HCT116 (cell line): Measurements from ENCODE around the gene MRPL39. TPM values are rescaled to one million over a fixed set of nuclear protein-coding genes. Genes with fewer than 3 reads are reported as not detected.

Source experiments
- ATAC-seq: fragments of 200-7000 bp; cut with Tn5 transposase; 2 replicates; pipeline ENCODE4 v1.9.1; 2020; ENCODE audit warnings: mild to moderate bottlenecking, moderate library complexity
- BruUV-seq: library from RNA; stranded (reverse); fragments of 400-500 nt; replicated peaks from 2 replicates; lab custom pipeline; 2021; lab: Mats Ljungman, UMichigan
- CTCF ChIA-PET: fragments of 300-600 bp; sonication (Branson Sonifier 250); formaldehyde crosslinking; loops from one replicate; lab custom pipeline; 2021; ENCODE audit warnings: antibody characterized with exemption; lab: Charles Lee
- POLR2A ChIA-PET: fragments of 300-600, 350-600 bp; sonication (Branson Sonifier 250); formaldehyde crosslinking; loops from one replicate; lab custom pipeline; 2021; ENCODE audit warnings: antibody characterized with exemption; lab: Charles Lee
- RAD21 ChIA-PET, 2 experiments: fragments of 300-600 bp; sonication (Branson Sonifier 250); formaldehyde crosslinking; loops; one replicate each; lab custom pipeline; 2023; ENCODE audit warnings: low total read pairs in 2 of 2; ENCODE audit not compliant: uncharacterized antibody in 2 of 2, unreplicated experiment in 2 of 2, low non-redundant PET in 1 of 2; lab: Charles Lee
- DNase-seq: peaks from one replicate; pipeline ENCODE4 v3.0.0-alpha.2; 2010; ENCODE audit warnings: low read depth, low spot score
- H2AFZ ChIP-seq: fragments of 200-600 bp; shearing (Covaris generic), sonication (generic); 2 replicates; pipeline ENCODE4 v1.6.1; 2017; ENCODE audit warnings: low read depth, mixed run types, mixed read lengths, antibody characterized with exemption, low read length; ENCODE audit not compliant: poor library complexity, severe bottlenecking
- H3K27ac ChIP-seq: 2 replicates; pipeline ENCODE4 v1.5.1; 2012; ENCODE audit warnings: low read depth, low read length
- H3K27me3 ChIP-seq: fragments of 200-600 bp; sonication (generic); 2 replicates; pipeline ENCODE4 v1.6.1; 2016; ENCODE audit warnings: mixed run types, low read length, mixed read lengths; ENCODE audit not compliant: insufficient read depth
- H3K36me3 ChIP-seq, 2 experiments: fragments of 200-500 bp in 1 of 2; fragments of 200-600 bp in 1 of 2; sonication (Bioruptor generic) in 1 of 2; sonication (generic) in 1 of 2; 2 replicates each; pipeline versions ENCODE4 v1.5.1 to v1.6.1; 2014 to 2016; ENCODE audit warnings: low read length in 2 of 2, inconsistent platforms in 1 of 2, mixed read lengths in 1 of 2, mixed run types in 1 of 2; ENCODE audit not compliant: insufficient read depth in 2 of 2, control insufficient read depth in 1 of 2
- H3K4me1 ChIP-seq, 2 experiments: fragments of 200-600 bp in 1 of 2; sonication (generic) in 1 of 2; 2 replicates each; pipeline versions ENCODE4 v1.5.1 to v1.6.1; 2012 to 2017; ENCODE audit warnings: low read length in 2 of 2, inconsistent platforms in 1 of 2, mild to moderate bottlenecking in 1 of 2, mixed read lengths in 1 of 2, mixed run types in 1 of 2, moderate library complexity in 1 of 2; ENCODE audit not compliant: insufficient read depth in 2 of 2, control insufficient read depth in 1 of 2
- H3K4me2 ChIP-seq: fragments of 200-600 bp; sonication (generic); 2 replicates; pipeline ENCODE4 v1.6.1; 2017; ENCODE audit warnings: mixed run types, low read length, mixed read lengths
- H3K4me3 ChIP-seq, 2 experiments: fragments of 200-600 bp in 1 of 2; sonication (generic) in 1 of 2; replicated peaks in 1 of 2; 2 replicates each; pipeline ENCODE4 v1.5.1; 2011 to 2016; ENCODE audit warnings: low read length in 2 of 2, control low read depth in 1 of 2, low read depth in 1 of 2, mild to moderate bottlenecking in 1 of 2, mixed read lengths in 1 of 2, mixed run types in 1 of 2
- H3K79me2 ChIP-seq: fragments of 200-600 bp; sonication (generic); 2 replicates; pipeline ENCODE4 v1.6.1; 2017; ENCODE audit warnings: mild to moderate bottlenecking, mixed run types, low read length, moderate library complexity, mixed read lengths; ENCODE audit not compliant: insufficient read depth
- H3K9ac ChIP-seq: fragments of 200-600 bp; sonication (generic); 2 replicates; pipeline ENCODE4 v1.6.1; 2016; ENCODE audit warnings: low read length, mixed read lengths
- H3K9me2 ChIP-seq: fragments of 200-600 bp; sonication (generic), shearing (Covaris generic); 2 replicates; pipeline ENCODE4 v1.6.1; 2017; ENCODE audit warnings: mixed run types, mild to moderate bottlenecking, moderate library complexity; ENCODE audit not compliant: insufficient read depth
- H3K9me3 ChIP-seq, 2 experiments: fragments of 200-500 bp in 1 of 2; fragments of 200-600 bp in 1 of 2; sonication (Bioruptor generic) in 1 of 2; sonication (generic) in 1 of 2; 2 replicates each; pipeline ENCODE4 v1.6.1; 2014 to 2017; ENCODE audit warnings: low read length in 2 of 2, mixed read lengths in 2 of 2, inconsistent platforms in 1 of 2, low read depth in 1 of 2, mild to moderate bottlenecking in 1 of 2, mixed run types in 1 of 2, moderate library complexity in 1 of 2; ENCODE audit not compliant: control insufficient read depth in 1 of 2, insufficient read depth in 1 of 2
- H4K20me1 ChIP-seq: fragments of 200-600 bp; sonication (generic), shearing (Covaris generic); 2 replicates; pipeline ENCODE4 v1.6.1; 2017; ENCODE audit warnings: mixed run types, mild to moderate bottlenecking, moderate library complexity; ENCODE audit not compliant: insufficient read depth
- CBX3 ChIP-seq: IDR thresholded peaks from 2 replicates; pipeline ENCODE4 v1.6.1; 2012; ENCODE audit warnings: low read depth
- CEBPB ChIP-seq: IDR thresholded peaks from 2 replicates; pipeline ENCODE4 v1.6.1; 2012; ENCODE audit warnings: low read depth
- FOSL1 ChIP-seq: IDR thresholded peaks from 2 replicates; pipeline ENCODE4 v1.6.1; 2012; ENCODE audit warnings: low read depth
- POLR2AphosphoS5 ChIP-seq: IDR thresholded peaks from 2 replicates; pipeline ENCODE4 v1.6.1; 2011; ENCODE audit warnings: mild to moderate bottlenecking, low read depth, low read length, moderate library complexity
- RAD21 ChIP-seq: IDR thresholded peaks from 2 replicates; pipeline ENCODE4 v1.6.1; 2012; ENCODE audit warnings: low read depth, mild to moderate bottlenecking
- YY1 ChIP-seq: IDR thresholded peaks from 2 replicates; pipeline ENCODE4 v1.6.1; 2011; ENCODE audit warnings: low read length, low read depth, moderate library complexity, mild to moderate bottlenecking; ENCODE audit not compliant: insufficient replicate concordance; ENCODE audit errors: extremely low read depth
- ZFX ChIP-seq: fragments of 450-650 bp; IDR thresholded peaks from 2 replicates; pipeline ENCODE4 v1.6.1; 2017
- intact Hi-C: fragments of 100-400 bp; cut with micrococcal nuclease; formaldehyde crosslinking; loops from 2 replicates; pipeline ENCODE4 v1.10.0; 2022
- total RNA-seq: library from RNA; stranded (reverse); gene quantifications from one replicate; pipeline ENCODE4 v1.2.1, GENCODE V29; 2021; ENCODE audit not compliant: unreplicated experiment
- TF ChIP-seq, protein P1 (sequence below), 3 experiments: fragments of 200-600 bp in 1 of 3; sonication (generic) in 1 of 3; IDR thresholded peaks in 2 of 3; conservative IDR thresholded peaks in 1 of 3; 2 replicates each; pipeline ENCODE4 v1.5.1; 2012 to 2017; ENCODE audit warnings: low read depth in 2 of 3, low read length in 2 of 3, antibody characterized with exemption in 1 of 3, borderline replicate concordance in 1 of 3, control low read depth in 1 of 3, mild to moderate bottlenecking in 1 of 3, mixed read lengths in 1 of 3, mixed run types in 1 of 3, moderate library complexity in 1 of 3; ENCODE audit not compliant: insufficient read depth in 1 of 3
- TF ChIP-seq, protein P2 (sequence below): IDR thresholded peaks from 2 replicates; pipeline ENCODE4 v1.6.1; 2012

The MRPL39 gene
- total RNA-seq, 1 experiment from 2014 or later: 41.1 TPM

DNA sequence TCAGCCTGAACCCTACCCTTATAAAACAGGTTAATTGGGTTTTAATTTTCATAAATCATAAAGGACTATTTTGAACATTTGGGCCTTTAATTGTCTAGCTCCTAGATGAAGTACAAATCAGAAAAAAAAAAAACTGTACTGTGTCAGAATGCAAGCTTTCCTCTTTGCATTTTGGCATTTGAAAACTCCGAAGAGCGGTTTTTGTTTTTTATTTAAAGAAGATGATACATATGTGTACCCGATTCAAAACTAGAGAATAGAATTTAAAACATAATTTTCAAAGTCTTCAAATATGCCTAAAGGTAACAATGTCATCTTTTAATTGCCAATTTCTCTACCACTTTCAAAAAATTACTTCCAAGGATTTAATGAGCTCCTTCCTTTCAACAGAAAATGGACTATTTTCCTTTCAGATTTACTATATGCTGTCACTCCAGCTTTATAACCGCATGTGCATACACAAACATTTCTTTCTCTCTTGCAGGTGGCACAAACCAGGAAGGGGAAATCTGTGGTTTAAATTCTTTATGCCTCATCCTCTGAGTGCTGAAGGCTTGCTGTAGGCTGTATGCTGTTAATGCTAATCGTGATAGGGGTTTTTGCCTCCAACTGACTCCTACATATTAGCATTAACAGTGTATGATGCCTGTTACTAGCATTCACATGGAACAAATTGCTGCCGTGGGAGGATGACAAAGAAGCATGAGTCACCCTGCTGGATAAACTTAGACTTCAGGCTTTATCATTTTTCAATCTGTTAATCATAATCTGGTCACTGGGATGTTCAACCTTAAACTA, 33.7 kb downstream of the MRPL39 start:
- DNase-seq (peak; percentile 24), ATAC-seq (peak; percentile 60; the same call in 1 of the 2 replicates)
- Histone ChIP-seq H3K4me2 (peak overlapping the region; percentile 49), H3K4me1 (peaks cover 4 to 10% of the 10 kb centered on the region in 2 experiments; a peak in 3 of 4 replicates), H3K36me3 (no peaks in the 10 kb centered on the region; a peak in 1 of 4 replicates), H2AFZ (no peak overlapping the region), H3K4me3 (no peak overlapping the region), H3K9me2 (no peaks in the 10 kb centered on the region), H3K79me2 (no peaks in the 10 kb centered on the region), H3K27me3 (no peaks in the 10 kb centered on the region), H4K20me1 (no peaks in the 10 kb centered on the region), H3K27ac (no peak overlapping the region), H3K9me3 (no peaks in the 10 kb centered on the region), H3K9ac (no peak overlapping the region)
- ChIA-PET CTCF (interaction anchor here (0.6 kb wide), 1 partner anchor 227 kb away, joined by 3 read pairs; no protein-coding TSS in a partner anchor), RAD21 (no interaction called here), POLR2A (no interaction called here)
- TF ChIP-seq, protein P1, sequence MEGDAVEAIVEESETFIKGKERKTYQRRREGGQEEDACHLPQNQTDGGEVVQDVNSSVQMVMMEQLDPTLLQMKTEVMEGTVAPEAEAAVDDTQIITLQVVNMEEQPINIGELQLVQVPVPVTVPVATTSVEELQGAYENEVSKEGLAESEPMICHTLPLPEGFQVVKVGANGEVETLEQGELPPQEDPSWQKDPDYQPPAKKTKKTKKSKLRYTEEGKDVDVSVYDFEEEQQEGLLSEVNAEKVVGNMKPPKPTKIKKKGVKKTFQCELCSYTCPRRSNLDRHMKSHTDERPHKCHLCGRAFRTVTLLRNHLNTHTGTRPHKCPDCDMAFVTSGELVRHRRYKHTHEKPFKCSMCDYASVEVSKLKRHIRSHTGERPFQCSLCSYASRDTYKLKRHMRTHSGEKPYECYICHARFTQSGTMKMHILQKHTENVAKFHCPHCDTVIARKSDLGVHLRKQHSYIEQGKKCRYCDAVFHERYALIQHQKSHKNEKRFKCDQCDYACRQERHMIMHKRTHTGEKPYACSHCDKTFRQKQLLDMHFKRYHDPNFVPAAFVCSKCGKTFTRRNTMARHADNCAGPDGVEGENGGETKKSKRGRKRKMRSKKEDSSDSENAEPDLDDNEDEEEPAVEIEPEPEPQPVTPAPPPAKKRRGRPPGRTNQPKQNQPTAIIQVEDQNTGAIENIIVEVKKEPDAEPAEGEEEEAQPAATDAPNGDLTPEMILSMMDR (IDR thresholded peaks at IDR 0.05 in 2 of 3, conservative IDR thresholded peaks at IDR 0.05 in 1 of 3; ENCODE audit: borderline replicate concordance in 1 of 3, insufficient read depth in 1 of 3, low read depth in 2 of 3, low read length in 2 of 3): no peak
- TF ChIP-seq FOSL1: 0 out of 2 replicates have a peak, but pooled peaks have one; percentile 16
- intact Hi-C loops: no loop called here
- BruUV-seq: no TSS peak

DNA sequence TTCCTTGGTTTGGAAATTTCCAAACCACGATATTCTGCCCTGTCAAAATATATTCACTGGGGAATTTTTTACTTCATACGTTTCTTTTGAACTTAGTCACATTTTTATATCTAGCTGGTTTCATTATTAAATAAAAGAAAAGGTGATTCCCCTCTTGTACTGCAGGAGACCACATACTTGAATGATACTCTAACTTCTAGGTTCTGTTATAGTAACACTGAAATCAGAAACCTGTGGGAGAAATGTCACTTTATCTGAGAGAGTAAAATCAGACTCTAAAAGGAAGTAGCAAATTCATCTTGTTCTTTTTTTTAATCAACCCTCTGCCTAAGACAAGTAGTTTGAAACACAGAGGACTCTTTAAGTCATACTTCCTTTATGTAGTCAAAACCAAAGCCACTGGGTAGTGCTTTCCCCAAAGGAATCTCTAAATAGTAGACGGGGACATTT, 34.4 kb downstream of the MRPL39 start:
- Histone ChIP-seq H3K79me2 (no peaks in the 10 kb centered on the region), H3K4me1 (peaks cover 4 to 10% of the 10 kb centered on the region in 2 experiments; a peak in 3 of 4 replicates), H3K9ac (no peak overlapping the region), H3K36me3 (no peaks in the 10 kb centered on the region; a peak in 1 of 4 replicates), H3K27ac (no peak overlapping the region), H2AFZ (no peak overlapping the region), H4K20me1 (no peaks in the 10 kb centered on the region), H3K27me3 (no peaks in the 10 kb centered on the region), H3K4me2 (no peak overlapping the region), H3K9me2 (no peaks in the 10 kb centered on the region), H3K9me3 (no peaks in the 10 kb centered on the region), H3K4me3 (no peak overlapping the region)
- ATAC-seq (no peak), DNase-seq (no peak)
- intact Hi-C loops: no loop called here
- ChIA-PET CTCF (interaction anchor here (0.6 kb wide), 1 partner anchor 228 kb away, joined by 3 read pairs; no protein-coding TSS in a partner anchor), RAD21 (no interaction called here), POLR2A (no interaction called here)
- no TSS peak for BruUV-seq
- TF ChIP-seq ZFX (no peak), RAD21 (no peak), YY1 (no peak), CBX3 (no peak), CEBPB (no peak), POLR2AphosphoS5 (no peak), FOSL1 (no peak)
- TF ChIP-seq, protein P2, sequence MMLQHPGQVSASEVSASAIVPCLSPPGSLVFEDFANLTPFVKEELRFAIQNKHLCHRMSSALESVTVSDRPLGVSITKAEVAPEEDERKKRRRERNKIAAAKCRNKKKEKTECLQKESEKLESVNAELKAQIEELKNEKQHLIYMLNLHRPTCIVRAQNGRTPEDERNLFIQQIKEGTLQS: no peak
- TF ChIP-seq, protein P1 (IDR thresholded peaks at IDR 0.05 in 2 of 3, conservative IDR thresholded peaks at IDR 0.05 in 1 of 3; ENCODE audit: borderline replicate concordance in 1 of 3, insufficient read depth in 1 of 3, low read depth in 2 of 3, low read length in 2 of 3): no peak
